ENCODE measurements around the gene EPB41L3.

GRCh38 chr18:5431836-5432575 is 111.8 kb downstream of the EPB41L3 start:
- TF ChIP-seq, protein P1, sequence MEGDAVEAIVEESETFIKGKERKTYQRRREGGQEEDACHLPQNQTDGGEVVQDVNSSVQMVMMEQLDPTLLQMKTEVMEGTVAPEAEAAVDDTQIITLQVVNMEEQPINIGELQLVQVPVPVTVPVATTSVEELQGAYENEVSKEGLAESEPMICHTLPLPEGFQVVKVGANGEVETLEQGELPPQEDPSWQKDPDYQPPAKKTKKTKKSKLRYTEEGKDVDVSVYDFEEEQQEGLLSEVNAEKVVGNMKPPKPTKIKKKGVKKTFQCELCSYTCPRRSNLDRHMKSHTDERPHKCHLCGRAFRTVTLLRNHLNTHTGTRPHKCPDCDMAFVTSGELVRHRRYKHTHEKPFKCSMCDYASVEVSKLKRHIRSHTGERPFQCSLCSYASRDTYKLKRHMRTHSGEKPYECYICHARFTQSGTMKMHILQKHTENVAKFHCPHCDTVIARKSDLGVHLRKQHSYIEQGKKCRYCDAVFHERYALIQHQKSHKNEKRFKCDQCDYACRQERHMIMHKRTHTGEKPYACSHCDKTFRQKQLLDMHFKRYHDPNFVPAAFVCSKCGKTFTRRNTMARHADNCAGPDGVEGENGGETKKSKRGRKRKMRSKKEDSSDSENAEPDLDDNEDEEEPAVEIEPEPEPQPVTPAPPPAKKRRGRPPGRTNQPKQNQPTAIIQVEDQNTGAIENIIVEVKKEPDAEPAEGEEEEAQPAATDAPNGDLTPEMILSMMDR (IDR thresholded peaks at IDR 0.05; ENCODE audit: low read depth, low read length), result no peak
- no peak for TF ChIP-seq EZH2phosphoT487 (IDR thresholded peaks at IDR 0.05; ENCODE audit: low read depth)

All from OCI-LY3 (cell line).